SIG-M5 treated with dmso at 0.1 percent for 504 hours (cell line): Measurements from ENCODE around the gene WHRN.

Experiments used
- DNase-seq: peaks from one replicate; lab custom pipeline; 2025; ENCODE audit not compliant: unreplicated experiment; lab: John Stamatoyannopoulos, UW

WHRN gene

DNA sequence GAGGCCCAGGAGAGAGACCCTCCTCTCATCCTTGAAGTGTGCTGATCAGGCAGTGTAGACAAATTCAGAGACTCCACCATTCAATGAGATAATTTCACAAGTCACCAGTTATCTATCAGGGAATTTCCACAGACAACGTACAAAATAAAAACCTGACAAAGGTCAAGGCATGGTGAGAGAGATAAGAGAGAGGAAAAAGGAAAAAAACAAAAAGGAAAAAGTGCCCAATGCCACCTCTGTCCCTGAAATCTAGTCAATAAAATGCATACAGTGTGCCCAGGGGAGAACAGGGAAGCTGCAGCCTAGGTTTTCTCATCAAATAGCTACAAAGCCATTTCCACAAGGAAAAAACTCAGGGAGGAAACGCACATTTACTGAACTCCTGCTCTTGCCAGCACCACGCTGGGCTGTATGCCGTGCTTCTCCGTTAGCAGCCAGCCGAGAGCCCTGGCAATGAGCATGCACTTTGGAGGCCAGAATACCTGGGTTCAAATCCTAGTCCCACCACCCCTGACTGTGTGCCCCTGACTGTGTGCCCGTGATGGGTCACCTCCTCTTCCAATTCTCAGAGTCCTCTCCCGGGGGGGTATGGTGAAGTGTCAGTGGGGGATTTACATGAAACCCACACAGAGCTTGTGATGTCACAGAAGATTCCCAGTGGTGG, 11.6 kb downstream of the WHRN start:
- no peak for DNase-seq

DNA sequence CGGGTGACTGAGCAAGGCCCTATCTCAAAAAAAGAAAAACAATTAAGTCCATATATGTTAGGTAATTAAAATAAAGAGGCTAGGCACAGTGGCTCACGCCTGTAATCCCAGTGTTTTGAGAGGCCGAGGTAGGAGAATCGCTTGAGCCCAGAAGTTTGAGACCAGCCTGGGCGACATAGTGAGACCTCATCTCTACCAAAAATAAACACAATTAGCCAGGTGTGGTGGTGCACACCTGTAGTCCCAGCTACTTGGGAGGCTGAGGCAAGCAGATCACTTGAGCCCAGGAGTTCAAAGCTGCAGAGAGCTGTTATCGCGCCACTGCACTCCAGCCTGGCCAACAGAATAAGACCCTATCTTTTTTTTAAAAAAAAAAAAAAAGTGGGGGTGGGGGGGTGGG, 12.3 kb downstream of the WHRN start:
- no peak for DNase-seq

DNA sequence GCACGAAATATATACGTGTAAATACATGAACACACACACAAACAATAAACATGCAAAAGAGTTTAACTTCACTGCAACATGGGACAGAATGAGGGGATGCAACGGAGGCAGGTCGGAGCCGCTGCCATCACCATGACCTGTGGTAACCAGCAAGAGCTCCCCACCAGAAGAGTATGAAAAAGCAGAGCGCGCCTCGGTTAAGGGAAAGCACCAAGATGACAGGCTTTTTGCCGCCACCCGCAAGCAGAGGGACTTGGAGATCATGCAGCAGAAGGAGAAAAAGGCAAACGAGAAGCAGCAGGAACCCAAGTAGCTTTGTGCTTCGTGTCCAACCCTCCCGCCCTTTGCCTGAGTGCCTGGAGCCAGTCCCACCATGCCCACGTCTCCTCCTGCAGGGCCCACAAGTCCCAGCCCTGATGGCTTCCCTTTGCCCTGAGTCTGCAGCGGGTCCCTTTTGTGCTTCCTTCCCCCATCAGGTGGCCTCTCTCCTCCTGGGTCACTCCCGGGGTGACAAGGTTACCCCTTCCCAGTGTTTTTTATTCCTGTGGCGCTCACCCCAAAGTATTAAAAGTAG, 13.8 kb downstream of the WHRN start:
- no peak for DNase-seq

DNA sequence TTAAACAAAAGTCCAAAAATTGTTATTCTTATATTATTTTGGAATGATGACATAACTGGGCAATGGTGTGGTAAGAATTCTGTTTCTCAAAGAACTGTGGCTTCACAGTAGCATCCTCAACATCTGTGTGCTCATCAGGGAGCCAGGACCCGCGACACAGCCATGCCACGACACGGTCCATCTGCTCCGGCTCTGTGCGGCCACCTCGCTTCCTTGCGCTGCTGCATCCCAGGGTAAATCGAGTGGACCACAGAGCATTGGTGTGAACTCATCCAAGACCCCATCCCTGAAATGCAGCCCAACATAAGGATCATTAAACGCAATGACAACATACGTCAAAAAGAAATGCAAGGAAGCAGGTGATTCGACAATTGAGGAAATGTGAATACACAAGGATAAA, 15.3 kb downstream of the WHRN start:
- DNase-seq = no peak

DNA sequence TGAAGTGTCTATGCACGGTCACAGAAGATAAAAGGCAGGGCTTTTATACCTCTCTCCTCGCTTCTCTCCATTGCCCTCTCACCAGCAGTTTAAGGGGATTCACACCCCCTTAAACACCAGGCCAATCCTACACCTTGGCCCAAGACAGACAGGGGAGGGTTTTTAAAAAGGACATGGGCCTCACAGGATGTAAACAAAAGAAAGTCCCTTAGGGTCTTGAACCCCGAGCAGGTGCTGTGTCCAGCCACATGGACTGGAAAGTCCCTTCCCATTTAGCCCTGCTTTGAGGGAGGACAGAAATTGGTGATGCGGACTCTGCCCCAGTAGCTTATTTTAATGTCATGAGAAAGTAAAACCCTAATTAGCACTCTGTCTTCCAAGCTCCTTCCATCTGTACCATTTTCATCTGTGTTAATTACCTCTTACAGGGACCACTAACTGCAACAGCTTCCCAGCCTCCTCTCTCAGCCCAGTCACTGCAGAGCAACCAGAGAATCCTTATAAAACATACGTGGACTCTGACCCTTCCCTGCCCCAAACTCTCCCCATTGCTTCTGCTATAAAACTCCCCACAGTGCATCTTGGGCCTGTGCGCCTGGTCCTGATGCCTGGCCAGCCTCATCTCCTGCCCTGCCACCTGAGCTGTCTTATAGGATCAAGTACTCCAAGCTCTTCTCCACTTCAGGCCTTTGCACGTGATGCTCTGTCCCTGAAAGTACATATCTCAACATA, 16.7 kb downstream of the WHRN start:
- no peak for DNase-seq

DNA sequence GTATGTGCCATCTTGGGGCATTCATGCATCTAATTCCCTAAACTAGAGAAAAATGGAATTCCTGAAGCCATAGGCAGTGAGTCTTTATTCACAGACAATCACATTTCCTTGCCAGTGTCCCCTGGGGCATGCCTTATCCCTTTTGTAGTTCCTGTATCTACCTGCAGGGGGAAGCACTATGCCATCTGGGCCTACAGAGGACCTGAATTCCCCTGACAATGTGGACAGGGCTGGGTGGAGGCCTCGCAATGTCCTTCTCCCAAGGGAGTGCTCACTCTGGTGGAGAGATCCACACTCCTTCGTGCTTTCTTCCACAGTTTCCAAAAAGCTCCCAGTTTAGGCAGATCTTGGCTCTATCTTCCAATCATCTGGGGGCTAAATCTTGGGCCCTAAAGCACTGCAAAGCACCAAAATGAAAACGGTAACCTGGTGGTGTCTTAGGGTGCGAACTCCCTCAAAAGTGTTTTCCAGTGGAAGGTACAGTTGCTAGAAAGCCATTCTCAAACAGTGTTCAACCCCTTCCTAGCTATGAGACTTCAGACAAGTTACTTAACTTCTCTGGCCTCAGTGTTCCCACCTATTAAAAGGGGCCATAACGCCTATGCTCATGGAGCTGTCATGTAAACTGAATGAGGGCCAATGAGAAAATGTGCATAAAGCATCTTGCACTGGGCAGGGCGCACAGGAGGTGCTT, 17.5 kb downstream of the WHRN start:
- peak; percentile 51 for DNase-seq

DNA sequence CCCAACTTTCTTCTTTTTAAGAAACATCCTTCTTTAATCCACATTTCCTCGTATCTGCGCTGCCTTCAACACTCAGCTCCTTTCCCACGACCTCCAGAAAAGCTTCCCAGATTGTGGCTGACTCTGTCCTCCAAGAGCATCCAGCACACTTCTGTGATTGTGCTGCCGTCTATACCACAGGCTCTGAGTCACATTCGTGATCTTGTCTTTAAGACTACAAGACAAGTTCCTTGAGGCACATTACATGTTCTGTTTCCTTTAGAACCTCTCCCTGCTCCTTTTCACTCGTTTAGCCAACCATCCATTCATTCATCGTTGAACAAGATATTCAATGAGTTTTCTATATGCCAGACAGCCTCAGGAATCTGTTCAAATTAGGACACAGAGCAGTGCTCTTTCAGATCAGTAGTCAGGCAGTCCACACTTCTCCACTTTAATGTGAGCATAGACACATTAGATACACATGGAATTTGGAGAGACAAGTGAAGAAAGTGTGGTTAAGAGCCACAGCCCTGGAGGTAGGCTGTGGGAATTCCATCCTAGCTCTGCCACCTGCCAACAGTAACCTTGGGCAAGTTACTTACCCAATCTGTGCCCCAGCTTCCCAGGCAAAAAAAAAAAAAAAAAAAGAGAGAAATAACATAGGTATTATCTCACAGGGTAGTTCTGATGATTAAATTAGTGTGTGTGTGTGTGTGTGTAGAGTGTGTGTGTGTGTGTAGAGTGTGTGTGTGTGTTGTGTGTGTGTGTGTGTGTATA, 18.9 kb downstream of the WHRN start:
- DNase-seq = no peak

DNA sequence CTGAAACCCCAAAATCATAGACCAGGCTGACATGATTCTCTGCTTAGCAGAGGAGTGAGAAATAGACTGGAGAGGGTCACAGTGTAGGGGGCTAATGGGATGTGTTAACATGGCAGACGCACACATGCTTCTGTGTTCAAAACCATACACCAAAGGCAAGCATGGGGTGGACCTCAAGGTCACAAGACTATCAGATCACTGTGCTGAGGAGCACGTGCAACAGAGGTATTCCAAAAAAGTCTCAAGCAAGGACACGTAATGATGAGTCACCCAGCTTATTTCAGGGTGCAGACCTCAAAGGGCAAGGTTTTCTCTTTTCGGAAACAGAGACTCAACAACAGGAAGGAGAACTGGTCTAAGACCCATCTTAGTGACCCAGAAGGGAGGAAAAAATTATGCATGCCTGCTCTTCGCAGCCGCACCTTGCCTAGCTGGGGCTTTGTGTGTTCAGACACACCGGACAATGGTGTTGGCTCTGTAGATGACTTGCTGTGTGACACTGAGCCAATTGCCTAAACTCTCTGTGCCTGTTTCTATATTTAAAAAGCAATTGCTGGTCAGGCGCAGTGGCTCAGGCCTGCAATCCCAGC, 20.3 kb downstream of the WHRN start:
- DNase-seq = peak; percentile 73

DNA sequence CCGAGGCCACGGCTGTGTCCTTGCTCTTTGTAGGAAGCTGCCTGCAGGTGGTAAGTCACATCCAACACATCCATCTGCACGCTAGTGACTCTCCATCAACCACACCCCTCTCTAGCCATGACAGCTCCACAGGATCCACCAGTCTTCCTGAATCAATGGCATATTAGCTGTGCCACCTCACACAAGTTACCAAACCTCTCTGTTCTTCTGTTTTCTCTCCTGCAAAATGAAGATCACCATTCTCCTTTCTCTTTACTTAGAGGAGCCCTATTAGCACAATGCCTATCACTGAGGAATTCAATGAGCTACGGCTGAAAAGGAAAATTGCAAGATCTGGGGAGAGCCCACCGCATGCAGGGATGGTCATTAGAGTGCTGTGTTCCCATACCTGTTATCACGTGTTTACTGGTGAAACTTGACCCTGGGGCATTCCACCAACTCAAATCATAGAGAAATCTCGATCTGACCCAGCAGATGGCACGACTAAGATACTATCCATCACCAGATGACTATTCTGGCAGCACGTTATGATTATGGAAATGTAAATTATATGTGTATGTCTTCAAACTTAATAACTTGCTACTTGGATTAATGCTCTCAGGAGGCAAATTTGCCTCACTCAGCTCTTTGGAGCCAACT, 20.9 kb downstream of the WHRN start:
- no peak for DNase-seq

DNA sequence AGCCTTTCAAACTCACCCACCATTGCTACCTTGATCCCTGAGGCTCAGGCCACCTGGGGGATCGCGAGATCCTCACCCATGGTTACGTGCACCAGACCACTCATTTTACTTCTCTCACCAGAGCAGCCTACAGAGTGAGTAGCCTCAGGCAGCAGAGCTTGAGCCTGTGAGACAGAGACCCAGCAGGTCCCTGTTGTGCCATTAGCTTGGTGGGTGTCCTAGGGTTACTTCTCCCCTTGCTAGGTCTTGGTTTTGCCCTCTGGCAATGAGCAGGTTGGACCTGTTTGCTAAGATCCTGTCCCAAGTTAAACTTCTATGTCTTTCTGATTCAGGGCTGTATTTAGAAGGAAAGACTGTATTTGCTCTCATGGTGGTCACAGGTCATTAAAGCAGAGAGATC, 21.8 kb downstream of the WHRN start:
- peak; percentile 25 for DNase-seq

DNA sequence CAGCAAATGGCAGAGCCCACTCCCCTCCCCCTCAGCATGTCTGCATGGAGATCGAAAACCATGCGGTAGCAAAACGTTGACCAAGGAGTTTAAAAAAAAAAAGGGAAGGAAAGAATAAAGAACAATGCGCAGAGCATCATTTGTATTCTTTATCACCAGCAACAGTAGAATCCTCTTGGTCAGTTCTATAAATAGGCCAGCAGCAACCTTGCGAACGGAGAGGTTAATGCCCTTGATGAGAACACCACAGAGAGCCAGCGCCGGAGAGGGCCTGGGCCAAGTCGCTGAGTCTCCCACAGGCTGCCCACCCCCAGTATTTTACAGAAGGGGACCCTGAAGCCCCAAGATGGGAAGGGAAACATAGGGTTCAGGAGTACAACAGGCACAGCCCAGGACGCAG, 22.7 kb downstream of the WHRN start:
- DNase-seq = no peak

DNA sequence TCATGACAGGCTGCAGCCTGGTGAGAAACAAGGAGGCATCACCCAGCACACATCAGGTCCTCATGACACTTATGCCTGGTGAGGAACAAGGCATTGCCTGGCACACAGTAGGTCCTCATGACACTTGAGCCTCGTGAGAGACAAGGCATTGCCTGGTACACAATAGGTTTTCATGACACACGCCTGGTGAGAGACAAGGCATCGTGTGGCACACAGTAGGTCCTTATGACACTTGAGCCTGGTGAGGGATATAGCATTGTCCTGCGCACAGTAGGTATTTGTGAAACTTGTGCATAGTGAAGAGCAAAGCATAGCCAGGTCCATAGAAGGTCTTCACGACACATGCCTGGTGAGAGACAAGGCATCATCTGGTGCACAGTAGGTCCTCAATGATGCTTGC, 23.5 kb downstream of the WHRN start:
- no peak for DNase-seq

DNA sequence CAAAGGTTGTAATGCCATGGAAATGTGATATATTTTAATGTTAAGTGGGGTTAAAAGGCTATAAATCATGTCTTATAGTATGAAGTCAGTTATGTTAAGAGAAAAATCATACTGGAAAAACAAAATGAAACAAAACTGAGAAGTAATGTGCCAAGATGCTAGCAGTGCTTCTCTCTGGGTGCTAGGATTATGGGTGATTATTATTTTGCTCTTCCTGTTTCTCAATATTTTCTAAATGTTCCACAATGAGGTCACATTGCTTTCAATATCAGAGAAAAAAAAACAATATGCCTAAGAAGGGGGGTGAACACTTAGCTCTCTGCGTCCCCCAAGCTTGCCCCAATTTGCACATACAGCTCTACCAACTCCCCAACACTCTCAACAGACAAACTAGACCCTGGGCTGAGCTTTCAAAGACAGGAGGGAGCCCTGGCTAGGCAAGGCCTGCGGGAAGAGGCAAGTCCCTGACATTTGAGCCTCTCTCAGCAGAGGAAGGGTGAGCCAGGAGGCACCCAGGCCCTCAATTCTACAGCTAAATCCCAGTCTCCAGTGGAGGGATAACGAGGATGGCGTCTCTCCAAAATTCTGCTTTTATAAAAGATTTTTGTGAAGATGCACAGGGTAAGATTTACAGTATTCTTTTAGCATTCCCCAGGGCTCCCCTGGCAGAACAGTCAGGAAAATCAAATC, 24.4 kb downstream of the WHRN start:
- no peak for DNase-seq

DNA sequence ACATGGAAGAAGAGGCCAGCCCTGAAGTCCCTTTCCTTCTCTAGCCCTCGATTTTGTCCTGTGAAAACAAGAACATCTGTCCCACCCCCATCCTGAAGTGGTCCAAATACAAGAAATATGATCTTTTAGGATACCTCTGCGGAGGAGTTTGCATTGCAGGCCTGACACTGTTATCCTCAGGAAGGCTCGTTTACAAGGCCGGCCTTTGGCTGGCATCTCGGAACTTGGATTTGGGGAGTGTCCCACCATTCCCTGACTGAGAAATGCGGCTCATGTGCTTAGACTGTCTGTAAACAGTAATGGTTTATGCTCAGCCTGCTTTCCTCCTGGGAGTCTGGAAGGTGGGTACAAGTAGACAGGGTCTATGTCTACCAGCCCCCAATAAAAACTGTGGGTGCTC, 26.4 kb downstream of the WHRN start:
- DNase-seq = no peak

DNA sequence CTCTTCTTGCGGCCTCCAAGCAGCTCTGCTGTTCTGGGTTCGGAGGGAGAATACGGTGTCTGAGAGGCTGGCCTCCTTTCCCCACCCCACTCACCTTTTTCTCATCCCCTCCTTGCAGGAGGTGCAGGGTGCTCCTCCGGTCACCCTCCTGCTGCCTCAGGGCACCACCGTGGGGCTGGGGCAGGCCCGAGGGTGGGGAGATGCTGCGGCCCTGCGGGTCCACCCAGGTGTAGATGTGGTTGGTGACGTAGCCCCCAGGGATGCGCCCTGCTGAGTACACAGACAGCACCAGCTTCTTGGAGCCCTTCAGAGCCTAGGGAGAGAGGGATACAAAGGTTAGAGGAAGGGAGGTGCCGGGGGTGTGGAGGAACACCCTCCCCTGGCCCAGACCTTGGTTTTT, 26.8 kb downstream of the WHRN start:
- no peak for DNase-seq

DNA sequence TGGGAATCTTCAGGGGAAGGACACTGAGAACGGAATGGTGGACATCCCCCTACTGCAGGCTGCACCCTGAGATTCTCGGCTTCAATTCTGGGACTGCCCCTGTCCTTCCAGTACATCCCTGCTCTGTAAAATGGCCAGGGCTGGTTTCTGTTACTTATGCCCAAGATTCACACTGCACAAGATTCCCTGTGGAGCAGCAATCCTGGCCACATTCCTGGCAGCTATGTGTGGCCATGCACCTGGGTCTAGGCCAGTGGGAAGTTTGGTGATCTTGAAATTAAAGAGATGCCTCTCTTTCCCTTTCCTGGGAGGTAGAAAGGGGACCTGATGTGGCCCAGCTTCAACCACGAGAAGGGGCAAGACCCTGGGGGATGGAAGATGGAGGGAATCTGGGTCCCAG, 27.6 kb downstream of the WHRN start:
- DNase-seq = no peak

DNA sequence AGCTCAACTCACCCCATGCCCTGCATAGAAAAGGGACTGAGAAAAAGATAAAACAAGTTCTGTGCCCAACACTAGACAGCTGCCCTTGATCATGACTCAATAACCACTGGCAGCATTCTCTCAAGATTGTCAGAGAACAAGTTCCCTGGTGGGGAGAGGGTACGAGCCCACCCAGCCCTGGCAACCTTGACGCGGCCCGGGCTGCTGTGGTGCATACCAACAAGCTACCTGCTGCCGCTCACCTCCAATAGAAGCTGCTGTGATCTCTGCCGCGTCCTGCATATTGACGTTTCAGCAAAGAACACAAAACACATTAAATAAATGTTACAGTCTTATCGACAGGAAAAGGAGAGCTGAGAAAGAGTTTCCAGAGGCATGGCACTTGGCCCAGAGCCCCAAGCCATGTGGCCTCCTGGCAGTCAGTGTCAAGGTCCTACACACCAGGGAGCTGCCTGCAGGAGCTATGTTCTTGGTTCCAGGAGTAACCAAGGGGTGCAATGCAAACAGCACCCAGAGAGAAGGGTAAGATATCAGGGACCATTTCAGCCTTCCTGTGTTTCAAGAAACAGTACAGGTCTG, 28.3 kb downstream of the WHRN start:
- no peak for DNase-seq

DNA sequence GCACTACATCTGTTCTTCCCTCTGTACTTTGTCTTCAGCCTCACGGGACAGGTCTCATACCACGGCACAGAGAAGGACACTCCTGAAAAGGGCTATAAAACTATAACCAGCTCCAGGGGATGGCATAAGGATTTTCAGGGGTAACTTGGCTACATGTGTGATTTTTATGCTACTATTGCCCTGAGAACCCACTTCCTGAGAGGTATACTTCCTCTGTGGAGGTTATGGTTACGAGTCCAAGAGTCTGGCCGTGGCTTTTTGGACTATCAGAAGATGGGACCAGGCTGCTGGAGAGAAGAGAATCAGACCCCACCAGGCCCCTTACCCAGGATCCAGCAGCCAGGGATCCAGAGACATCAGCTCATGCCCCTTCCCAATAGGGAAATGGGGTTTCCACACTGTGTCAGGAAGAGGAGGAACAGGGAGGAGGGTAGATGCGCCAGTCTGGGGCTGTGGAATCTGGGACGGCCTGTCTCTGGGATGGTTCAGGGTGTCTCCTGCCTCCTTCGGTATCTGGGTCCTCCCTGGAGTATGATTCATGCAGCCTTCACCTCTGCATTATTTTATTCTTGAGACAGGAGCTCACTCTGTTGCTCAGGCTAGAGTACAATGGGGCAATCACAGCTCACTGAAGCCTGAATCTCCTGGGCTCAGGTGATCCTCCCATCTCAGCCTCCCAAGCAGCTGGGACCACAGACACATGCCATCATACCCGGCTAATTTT, 29.7 kb downstream of the WHRN start:
- DNase-seq = no peak

DNA sequence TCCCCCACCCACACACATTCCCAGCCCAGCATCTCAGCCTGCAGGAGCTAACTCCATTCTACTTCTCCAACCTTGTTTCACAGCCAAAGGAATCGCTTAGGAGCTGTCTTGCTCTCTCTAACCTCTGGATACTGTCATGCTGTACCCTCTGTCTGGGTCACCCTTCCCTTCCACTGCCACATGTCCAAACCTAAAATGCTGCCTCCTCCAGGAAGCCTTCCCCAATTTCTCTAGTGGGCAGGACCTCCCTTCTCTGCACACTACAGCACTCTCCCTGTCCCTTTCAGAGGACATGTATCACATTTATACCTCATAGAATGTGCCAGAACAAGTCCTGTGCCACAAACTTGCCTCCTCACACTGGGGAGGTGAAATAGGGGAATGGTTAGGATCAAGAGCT, 30.8 kb downstream of the WHRN start:
- DNase-seq = no peak
